Left lung (tissue), 10 donors: ENCODE data around the gene ZNF407. TPM values are rescaled to one million over a fixed set of nuclear protein-coding genes. Genes with fewer than 3 reads are reported as not detected.

Experiments used
- ATAC-seq: fragments of 200-7000 bp; cut with Tn5 transposase; one replicate; pipeline ENCODE4 v1.9.1; 2020; ENCODE audit warnings: moderate library complexity
- DNase-seq, 4 donors: peaks; one replicate each; pipeline ENCODE4 v3.0.0-alpha.2; 2013 to 2020
- H3K27ac ChIP-seq, 2 donors: fragments of 200-600 bp; sonication (generic) in 1 of 2; one replicate each; pipeline versions ENCODE4 v1.5.0 to v1.8.0; 2020 to 2021
- H3K27me3 ChIP-seq, 2 donors: fragments of 200-600 bp; sonication (generic) in 1 of 2; one replicate each; pipeline versions ENCODE4 v1.5.0 to v1.8.0; 2020 to 2021
- H3K36me3 ChIP-seq, 2 donors: fragments of 200-600 bp; sonication (generic) in 1 of 2; one replicate each; pipeline versions ENCODE4 v1.5.0 to v1.8.0; 2020 to 2021
- H3K4me1 ChIP-seq, 2 donors: fragments of 200-600 bp; one replicate each; pipeline ENCODE4 v1.8.0; 2021
- H3K4me3 ChIP-seq, 2 donors: fragments of 200-600 bp; sonication (generic) in 1 of 2; one replicate each; pipeline versions ENCODE4 v1.5.0 to v1.8.0; 2020 to 2021; ENCODE audit warnings: mild to moderate bottlenecking in 1 of 2
- H3K9me3 ChIP-seq, 2 donors: fragments of 200-600 bp; sonication (generic) in 1 of 2; one replicate each; pipeline versions ENCODE4 v1.5.0 to v1.8.0; 2020 to 2021
- intact Hi-C, 2 donors: fragments of 100-400 bp; cut with DNase I; formaldehyde crosslinking; loops; one replicate each; pipeline versions ENCODE4 v1.11.2 to v1.14.2; 2022
- polyA plus RNA-seq, 6 donors: library from polyadenylated mRNA; unstranded; fragments of 120-200 nt; gene quantifications; one replicate each; pipeline ENCODE4 v1.2.1, GENCODE V29; 2013; ENCODE audit not compliant: insufficient read length in 6 of 6
- total RNA-seq, 2 donors: library from RNA; stranded (reverse); fragmentation: NEBNext Ultra II Directional; extraction: Animal tissue kit (Norgen Biotek cat#: 25700); gene quantifications; one replicate each; pipeline ENCODE4 v1.2.1, GENCODE V29; 2021
- TF ChIP-seq, protein P1 (sequence below), 2 donors: fragments of 200-600 bp; sonication (generic) in 1 of 2; IDR thresholded peaks; one replicate each; pipeline versions ENCODE4 v1.5.0 to v1.8.0; 2021; ENCODE audit warnings: antibody characterized with exemption in 2 of 2
- donor health status: DM: no; HTN: yes; CAD: no.
- donor health status: DM: no; HTN: no; CAD: no.

Gene ZNF407
- total and polyA plus RNA-seq, 8 donors: 10.3 to 16.7 (median 11.3) TPM

DNA sequence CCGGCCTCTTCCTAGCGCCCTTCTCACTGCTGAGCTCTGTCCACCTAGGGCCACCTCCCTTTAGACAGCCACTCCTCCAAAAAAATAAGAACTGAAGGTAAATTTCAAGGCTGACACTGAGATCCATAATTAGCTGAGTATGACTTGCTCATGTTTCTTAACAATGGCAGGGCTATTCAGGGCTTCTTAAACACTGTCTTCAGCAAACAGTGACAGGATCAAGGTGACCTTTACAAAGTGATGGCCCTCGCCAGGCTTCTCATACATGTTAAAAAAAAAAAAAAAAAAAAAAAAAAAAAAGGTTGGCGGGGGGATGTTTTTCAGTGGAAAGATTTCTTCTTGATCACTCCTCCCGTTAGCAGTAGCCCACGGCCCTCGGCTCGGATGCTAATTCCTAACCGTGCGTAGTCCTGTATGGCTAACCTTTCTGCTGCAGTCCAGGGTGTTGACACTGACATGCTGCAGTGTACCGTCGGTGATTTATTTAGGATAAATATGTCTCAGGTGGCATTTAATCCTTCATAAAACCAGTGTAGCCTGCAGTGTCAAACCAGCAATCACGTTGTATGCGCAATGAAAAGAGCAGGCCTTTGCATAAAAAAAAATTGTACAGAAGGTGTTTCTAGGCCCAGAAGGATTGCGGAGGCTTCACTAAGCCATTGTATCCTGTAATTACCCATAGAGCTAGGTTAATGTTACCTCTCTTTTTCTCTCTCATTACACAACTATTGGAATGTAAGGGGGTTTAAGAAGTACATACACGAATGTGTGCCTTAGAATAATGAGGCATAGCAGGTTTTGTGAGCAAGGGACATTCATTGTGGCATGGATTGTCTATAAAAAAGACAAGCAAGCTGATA is 468.6 kb downstream of the ZNF407 start:
- Histone ChIP-seq H3K36me3 (peaks cover 0 to 32% of the 10 kb centered on the region in 2 donors), H3K27me3 (no peaks in the 10 kb centered on the region), H3K9me3 (no peaks in the 10 kb centered on the region), H3K4me3 (no peak overlapping the region), H3K27ac (peak overlapping the region in 1 of 2 donors; percentile 64), H3K4me1 (peaks cover 0 to 13% of the 10 kb centered on the region in 2 donors)
- intact Hi-C loops: no loop called here
- TF ChIP-seq, protein P1, sequence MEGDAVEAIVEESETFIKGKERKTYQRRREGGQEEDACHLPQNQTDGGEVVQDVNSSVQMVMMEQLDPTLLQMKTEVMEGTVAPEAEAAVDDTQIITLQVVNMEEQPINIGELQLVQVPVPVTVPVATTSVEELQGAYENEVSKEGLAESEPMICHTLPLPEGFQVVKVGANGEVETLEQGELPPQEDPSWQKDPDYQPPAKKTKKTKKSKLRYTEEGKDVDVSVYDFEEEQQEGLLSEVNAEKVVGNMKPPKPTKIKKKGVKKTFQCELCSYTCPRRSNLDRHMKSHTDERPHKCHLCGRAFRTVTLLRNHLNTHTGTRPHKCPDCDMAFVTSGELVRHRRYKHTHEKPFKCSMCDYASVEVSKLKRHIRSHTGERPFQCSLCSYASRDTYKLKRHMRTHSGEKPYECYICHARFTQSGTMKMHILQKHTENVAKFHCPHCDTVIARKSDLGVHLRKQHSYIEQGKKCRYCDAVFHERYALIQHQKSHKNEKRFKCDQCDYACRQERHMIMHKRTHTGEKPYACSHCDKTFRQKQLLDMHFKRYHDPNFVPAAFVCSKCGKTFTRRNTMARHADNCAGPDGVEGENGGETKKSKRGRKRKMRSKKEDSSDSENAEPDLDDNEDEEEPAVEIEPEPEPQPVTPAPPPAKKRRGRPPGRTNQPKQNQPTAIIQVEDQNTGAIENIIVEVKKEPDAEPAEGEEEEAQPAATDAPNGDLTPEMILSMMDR (IDR thresholded peaks at IDR 0.05): no peak
- DNase-seq (no peak), ATAC-seq (no peak)

DNA sequence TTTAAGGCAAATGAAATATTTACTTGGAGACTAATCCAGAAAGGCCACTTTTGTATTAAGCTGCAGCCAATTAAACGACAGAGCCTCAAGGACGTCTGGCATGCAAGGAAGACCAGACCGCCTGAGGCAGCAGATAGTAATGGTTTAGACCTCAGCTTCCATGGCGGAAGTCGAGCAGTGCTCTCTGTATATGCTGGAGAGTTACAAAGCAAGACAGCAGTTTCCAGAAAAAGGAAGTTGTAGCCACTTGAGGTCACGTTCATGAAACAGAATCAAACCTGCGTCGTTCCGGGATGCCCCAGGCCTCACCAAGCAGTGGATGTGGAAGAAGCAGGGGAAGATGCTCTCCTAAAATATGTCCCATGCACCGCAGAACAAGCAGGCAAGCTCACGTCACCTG is 469.3 kb downstream of the ZNF407 start:
- H3K4me1 ChIP-seq: peaks cover 0 to 20% of the 10 kb centered on the region in 2 donors
- no peaks in the 10 kb centered on the region for H3K9me3 ChIP-seq
- peaks cover 0 to 32% of the 10 kb centered on the region in 2 donors for H3K36me3 ChIP-seq
- no peaks in the 10 kb centered on the region for H3K27me3 ChIP-seq
- no peak overlapping the region for H3K4me3 ChIP-seq
- TF ChIP-seq, protein P1 (IDR thresholded peaks at IDR 0.05): no peak
- ATAC-seq (peak; percentile 10), DNase-seq (no peak)
- H3K27ac ChIP-seq: peak overlapping the region in 1 of 2 donors; percentile 64
- intact Hi-C loops: no loop called here

DNA sequence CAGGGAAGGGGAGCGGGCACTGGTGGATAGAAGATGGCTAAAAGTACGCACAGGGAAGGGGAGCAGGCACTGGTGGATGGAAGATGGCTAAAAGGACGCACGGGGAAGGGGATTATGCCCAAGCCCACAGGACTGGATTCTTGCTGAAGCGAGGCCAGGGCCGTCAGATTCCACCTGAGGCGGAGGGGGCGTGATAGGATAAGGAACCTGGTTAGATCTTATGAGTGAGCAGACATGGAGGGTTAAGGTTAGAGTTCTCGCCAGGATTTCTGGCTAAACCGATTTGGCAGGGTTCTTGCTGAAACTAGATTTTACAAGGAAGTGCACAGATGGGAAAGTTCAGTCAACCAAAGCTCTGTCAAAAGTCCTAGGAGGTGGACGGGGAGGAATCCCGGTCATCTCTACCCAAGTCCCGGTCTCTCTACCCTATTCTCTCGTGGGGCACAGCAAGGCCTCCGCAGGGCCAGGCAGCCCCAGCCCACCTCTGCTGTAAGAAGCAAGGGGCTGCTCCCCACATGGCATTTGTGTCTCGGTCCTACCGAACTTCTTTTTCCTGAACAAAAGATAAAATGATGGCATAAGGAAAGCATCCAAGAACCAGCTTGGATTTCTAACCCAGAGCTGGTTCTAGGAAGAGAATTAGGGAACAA is 470.5 kb downstream of the ZNF407 start:
- Histone ChIP-seq H3K9me3 (no peaks in the 10 kb centered on the region), H3K27ac (peak overlapping the region in 1 of 2 donors; percentile 64), H3K4me3 (no peak overlapping the region), H3K27me3 (no peaks in the 10 kb centered on the region), H3K4me1 (peaks cover 0 to 25% of the 10 kb centered on the region in 2 donors), H3K36me3 (peaks cover 0 to 27% of the 10 kb centered on the region in 2 donors)
- ATAC-seq (no peak), DNase-seq (no peak)
- intact Hi-C loops: no loop called here
- TF ChIP-seq, protein P1 (IDR thresholded peaks at IDR 0.05): no peak

DNA sequence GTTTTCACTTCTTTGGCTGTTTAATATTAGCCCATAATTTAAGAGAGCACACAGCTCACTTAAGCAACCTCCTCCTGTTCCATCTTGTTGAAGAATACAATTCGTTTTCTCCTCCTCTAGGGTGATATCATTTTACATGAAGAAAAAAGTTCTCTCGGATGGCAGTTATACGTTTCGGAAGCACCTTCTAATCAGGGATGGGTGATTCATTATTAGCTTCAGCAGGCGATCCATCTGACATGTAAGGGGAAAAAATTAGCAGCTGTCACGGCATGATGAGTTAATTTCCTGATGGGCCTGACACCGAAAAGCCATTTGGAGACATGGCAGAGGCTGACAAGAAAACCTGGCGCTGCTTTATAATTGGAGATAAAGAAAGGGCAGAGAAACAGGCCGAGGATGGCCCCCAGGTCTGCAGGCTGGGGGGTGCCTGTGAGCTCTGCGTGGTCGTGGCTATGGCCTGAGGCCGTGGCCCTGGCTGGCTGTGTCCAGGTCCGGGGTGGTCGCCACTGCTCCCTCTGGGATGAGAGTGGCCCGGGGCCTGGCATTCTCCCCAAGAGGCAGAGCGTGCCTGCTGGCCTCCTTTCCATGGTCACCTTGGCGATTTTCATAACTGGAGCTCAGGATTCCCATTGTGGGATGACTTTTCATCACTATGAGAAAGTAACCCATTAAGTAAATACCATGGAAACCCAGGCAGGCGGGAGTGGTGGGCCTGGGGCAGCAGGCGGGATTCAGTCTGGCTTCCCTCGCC is 471.2 kb downstream of the ZNF407 start:
- TF ChIP-seq, protein P1 (IDR thresholded peaks at IDR 0.05): no peak
- Histone ChIP-seq H3K4me3 (no peak overlapping the region), H3K27ac (peak overlapping the region in 1 of 2 donors; percentile 90), H3K9me3 (no peaks in the 10 kb centered on the region), H3K36me3 (peaks cover 0 to 20% of the 10 kb centered on the region in 2 donors), H3K4me1 (peaks cover 0 to 25% of the 10 kb centered on the region in 2 donors), H3K27me3 (no peaks in the 10 kb centered on the region)
- ATAC-seq (no peak), DNase-seq (peak in 1 of 4 donors; percentile 77)
- intact Hi-C loops: no loop called here
